ENCODE results near the gene SERPINA1.

The SERPINA1 gene

GRCh38 chr14:94392510-94392935, 4.1 kb upstream of the SERPINA1 start:
- Mint-ChIP-seq H3K36me3 (no peaks in the 10 kb centered on the region), H3K27ac (no peak overlapping the region), H3K4me1 (peaks cover 32% of the 10 kb centered on the region), H3K9me3 (no peaks in the 10 kb centered on the region), H3K4me3 (no peak overlapping the region)
- DNase-seq (ENCODE audit: low spot score in 2 of 2) (no peak), ATAC-seq (peak; percentile 63)

GRCh38 chr14:94391281-94391975, 3.0 kb upstream of the SERPINA1 start:
- DNase-seq (ENCODE audit: low spot score in 2 of 2): no peak
- Mint-ChIP-seq H3K36me3 (no peaks in the 10 kb centered on the region), H3K4me1 (peaks cover 32% of the 10 kb centered on the region)

GRCh38 chr14:94390372-94391086, 2.1 kb upstream of the SERPINA1 start:
- H3K9me3 Mint-ChIP-seq: no peaks in the 10 kb centered on the region
- no peak for DNase-seq (ENCODE audit: low spot score in 2 of 2)
- H3K36me3 Mint-ChIP-seq: no peaks in the 10 kb centered on the region
- ATAC-seq: no peak
- H3K27ac Mint-ChIP-seq: no peak overlapping the region
- H3K4me1 Mint-ChIP-seq: peaks cover 32% of the 10 kb centered on the region
- H3K4me3 Mint-ChIP-seq: no peak overlapping the region

More at GRCh38 chr14:94391281-94391975, 3.0 kb upstream of the SERPINA1 start:
- Mint-ChIP-seq H3K4me3 (no peak overlapping the region), H3K27ac (no peak overlapping the region), H3K9me3 (no peaks in the 10 kb centered on the region)
- no peak for ATAC-seq

- Mint-ChIP-seq H3K4me3 (no peak overlapping the region), H3K9me3 (no peaks in the 10 kb centered on the region), H3K27ac (no peak overlapping the region), H3K4me1 (peaks cover 29% of the 10 kb centered on the region), H3K36me3 (no peaks in the 10 kb centered on the region)
- DNase-seq (ENCODE audit: low spot score in 2 of 2) (no peak), ATAC-seq (no peak)
Observed at GRCh38 chr14:94389731-94390371, 1.4 kb upstream of the SERPINA1 start.

GRCh38 chr14:94389104-94389469, 685 bp upstream of the SERPINA1 start:
- H3K4me3 Mint-ChIP-seq: no peak overlapping the region
- DNase-seq (ENCODE audit: low spot score in 2 of 2) (no peak), ATAC-seq (no peak)
- H3K27ac Mint-ChIP-seq: no peak overlapping the region
- peaks cover 25% of the 10 kb centered on the region for H3K4me1 Mint-ChIP-seq
- no peaks in the 10 kb centered on the region for H3K36me3 Mint-ChIP-seq
- no peaks in the 10 kb centered on the region for H3K9me3 Mint-ChIP-seq

- H3K9me3 Mint-ChIP-seq: no peaks in the 10 kb centered on the region
- no peak overlapping the region for H3K4me3 Mint-ChIP-seq
- H3K36me3 Mint-ChIP-seq: no peaks in the 10 kb centered on the region
- H3K4me1 Mint-ChIP-seq: peaks cover 25% of the 10 kb centered on the region
- ATAC-seq (no peak), DNase-seq (ENCODE audit: low spot score in 2 of 2) (no peak)
- H3K27ac Mint-ChIP-seq: no peak overlapping the region
Observed at GRCh38 chr14:94388027-94388383, 397 bp downstream of the SERPINA1 start.

- no peaks in the 10 kb centered on the region for H3K36me3 Mint-ChIP-seq
- peaks cover 23% of the 10 kb centered on the region for H3K4me1 Mint-ChIP-seq
- no peak overlapping the region for H3K27ac Mint-ChIP-seq
- ATAC-seq (no peak), DNase-seq (ENCODE audit: low spot score in 2 of 2) (no peak)
- no peaks in the 10 kb centered on the region for H3K9me3 Mint-ChIP-seq
- H3K4me3 Mint-ChIP-seq: no peak overlapping the region
Observed at GRCh38 chr14:94387051-94388026, 1.1 kb downstream of the SERPINA1 start.

- H3K36me3 Mint-ChIP-seq: no peaks in the 10 kb centered on the region
- H3K27ac Mint-ChIP-seq: no peak overlapping the region
- H3K4me3 Mint-ChIP-seq: no peak overlapping the region
- H3K9me3 Mint-ChIP-seq: no peaks in the 10 kb centered on the region
- no peak for DNase-seq (ENCODE audit: low spot score in 2 of 2)
- H3K4me1 Mint-ChIP-seq: peaks cover 13% of the 10 kb centered on the region
- no peak for ATAC-seq
Observed at GRCh38 chr14:94386085-94387031, 2.0 kb downstream of the SERPINA1 start.

- DNase-seq (ENCODE audit: low spot score in 2 of 2): no peak
- Mint-ChIP-seq H3K4me1 (peaks cover 11% of the 10 kb centered on the region), H3K36me3 (no peaks in the 10 kb centered on the region), H3K9me3 (no peaks in the 10 kb centered on the region), H3K4me3 (no peak overlapping the region), H3K27ac (no peak overlapping the region)
- no peak for ATAC-seq
Observed at GRCh38 chr14:94385553-94386057, 2.8 kb downstream of the SERPINA1 start.

GRCh38 chr14:94384342-94384741, 4.1 kb downstream of the SERPINA1 start:
- Mint-ChIP-seq H3K36me3 (no peaks in the 10 kb centered on the region), H3K4me3 (no peak overlapping the region), H3K27ac (no peak overlapping the region), H3K4me1 (peaks cover 12% of the 10 kb centered on the region), H3K9me3 (no peaks in the 10 kb centered on the region)
- no peak for DNase-seq (ENCODE audit: low spot score in 2 of 2)
- no peak for ATAC-seq

- Mint-ChIP-seq H3K4me1 (peaks cover 12% of the 10 kb centered on the region), H3K36me3 (no peaks in the 10 kb centered on the region), H3K27ac (no peak overlapping the region), H3K4me3 (no peak overlapping the region), H3K9me3 (no peaks in the 10 kb centered on the region)
- DNase-seq (ENCODE audit: low spot score in 2 of 2) (no peak), ATAC-seq (no peak)
Observed at GRCh38 chr14:94383777-94384176, 4.6 kb downstream of the SERPINA1 start.

GRCh38 chr14:94382716-94383596, 5.4 kb downstream of the SERPINA1 start:
- Mint-ChIP-seq H3K9me3 (no peaks in the 10 kb centered on the region), H3K36me3 (no peaks in the 10 kb centered on the region), H3K4me1 (peaks cover 12% of the 10 kb centered on the region), H3K4me3 (no peak overlapping the region), H3K27ac (no peak overlapping the region)
- DNase-seq (ENCODE audit: low spot score in 2 of 2) (no peak), ATAC-seq (no peak)

- H3K9me3 Mint-ChIP-seq: no peaks in the 10 kb centered on the region
- ATAC-seq (no peak), DNase-seq (ENCODE audit: low spot score in 2 of 2) (no peak)
- no peaks in the 10 kb centered on the region for H3K36me3 Mint-ChIP-seq
- no peak overlapping the region for H3K4me3 Mint-ChIP-seq
- H3K27ac Mint-ChIP-seq: no peak overlapping the region
- H3K4me1 Mint-ChIP-seq: peaks cover 12% of the 10 kb centered on the region
Observed at GRCh38 chr14:94382099-94382715, 6.2 kb downstream of the SERPINA1 start.

Data from stimulated activated effector memory CD8-positive, alpha-beta T cell treated with anti-CD3 and anti-CD28 coated beads, Interleukin-12 subunit alpha, Interleukin-12 subunit beta, amount 100 ng/mL, for 72 hours (primary cell).